Sigmoid colon (tissue), 7 donors: ENCODE results near the gene ZNF407. TPM values are rescaled to one million over a fixed set of nuclear protein-coding genes. Genes with fewer than 3 reads are reported as not detected.

Experiments
- DNase-seq: peaks from one replicate; pipeline ENCODE4 v3.0.0-alpha.2; 2019
- H3K27ac ChIP-seq, 4 donors: fragments of 200-600 bp; sonication (generic); one replicate each; pipeline ENCODE4 v1.5.1; 2016 to 2019; ENCODE audit warnings: mild to moderate bottlenecking in 1 of 4
- H3K27me3 ChIP-seq, 3 donors: fragments of 200-600 bp; sonication (generic); one replicate each; pipeline ENCODE4 v1.5.1; 2019; ENCODE audit warnings: mild to moderate bottlenecking in 1 of 3
- H3K36me3 ChIP-seq, 4 donors: fragments of 200-600 bp; sonication (generic); one replicate each; pipeline ENCODE4 v1.5.1; 2016 to 2019
- H3K4me1 ChIP-seq, 4 donors: fragments of 200-600 bp; sonication (generic); one replicate each; pipeline ENCODE4 v1.5.1; 2017 to 2019
- H3K4me3 ChIP-seq, 4 donors: fragments of 200-600 bp; sonication (generic); one replicate each; pipeline ENCODE4 v1.5.1; 2017 to 2019; ENCODE audit warnings: mild to moderate bottlenecking in 2 of 4, moderate library complexity in 1 of 4
- H3K9me3 ChIP-seq, 4 donors: fragments of 200-600 bp in 3 of 4; sonication (generic) in 3 of 4; one replicate each; pipeline versions ENCODE4 v1.5.1 to v1.6.1; 2013 to 2019
- CTCF ChIP-seq, 4 experiments: fragments of 450-650 bp in 3 of 4; fragments of 200-600 bp in 1 of 4; IDR thresholded peaks; one replicate each; pipeline ENCODE4 v1.5.1; 2016 to 2019; ENCODE audit warnings: antibody characterized with exemption in 4 of 4, mild to moderate bottlenecking in 3 of 4, moderate library complexity in 2 of 4
- EP300 ChIP-seq, 4 donors: sonication (generic); formaldehyde crosslinking; IDR thresholded peaks; one replicate each; pipeline ENCODE4 v1.6.1; 2017; ENCODE audit warnings: antibody characterized with exemption in 4 of 4
- POLR2A ChIP-seq, 2 donors: fragments of 450-650 bp; IDR thresholded peaks; one replicate each; pipeline ENCODE4 v1.6.1; 2016; ENCODE audit warnings: antibody characterized with exemption in 2 of 2, mild to moderate bottlenecking in 2 of 2, moderate library complexity in 2 of 2
- POLR2AphosphoS5 ChIP-seq, 4 donors: sonication (generic); formaldehyde crosslinking; IDR thresholded peaks; one replicate each; pipeline ENCODE4 v1.6.1; 2017; ENCODE audit warnings: antibody characterized with exemption in 4 of 4
- WGBS, 2 donors: extraction: QIAGEN DNeasy Blood & Tissue Kit; methylation state at CpG; one replicate each; pipeline ENCODE4 v1.1.7; 2013; 5-methylcytosine and 5-hydroxymethylcytosine counted together
- intact Hi-C: fragments of 100-400 bp; cut with DNase I; formaldehyde crosslinking; loops from one replicate; pipeline ENCODE4 v1.15.1; 2023
- polyA plus RNA-seq, 3 donors: library from polyadenylated mRNA; stranded (reverse); fragments of 200-250 nt; gene quantifications; one replicate each; pipeline ENCODE4 v1.2.3, GENCODE V29; 2013
- total RNA-seq, 4 donors: library from RNA; depleted of rRNA; stranded (reverse); fragments of >200 nt; gene quantifications; one replicate each; pipeline ENCODE4 v1.1.0, GENCODE V29; 2016
- donor health status: healthy with polysubstance abuse.
- donor health status: Bipolar disorder and iron deficiency.
- donor health status: healthy.

Gene ZNF407
- total and polyA plus RNA-seq, 7 donors: 1.4 to 19.8 (median 16.3) TPM

DNA sequence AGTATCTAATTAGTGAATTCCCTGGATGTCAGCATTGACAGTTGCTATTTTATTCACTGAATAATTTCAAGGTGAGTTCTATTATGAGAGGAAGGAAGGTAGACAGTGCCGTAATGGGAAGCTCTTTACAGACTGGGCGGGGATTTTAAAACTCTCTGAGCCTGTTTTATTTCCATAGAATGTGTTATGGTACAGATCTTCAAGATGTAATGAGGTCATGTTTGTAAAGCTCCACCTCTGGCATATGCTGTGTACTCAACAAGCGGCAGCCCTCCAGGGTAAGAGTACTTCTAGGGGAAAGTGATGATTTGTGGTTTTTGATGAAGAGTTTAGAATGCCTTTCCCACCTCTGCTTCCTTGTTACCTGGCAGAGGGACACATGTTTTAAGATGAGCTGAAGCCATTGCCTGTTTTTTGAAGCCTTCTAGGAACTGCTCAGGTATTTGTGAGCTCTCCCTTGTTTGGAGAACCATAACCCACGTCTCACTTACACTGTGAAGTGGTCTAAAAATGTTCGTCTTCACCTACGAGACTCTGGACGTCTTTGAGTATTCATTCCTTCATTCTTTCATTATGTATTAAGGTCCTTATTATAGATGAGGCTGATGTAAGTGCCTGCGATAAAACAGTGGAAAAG lies 360.0 kb downstream of the ZNF407 start:
- H3K4me1 ChIP-seq: no peaks in the 10 kb centered on the region
- no peaks in the 10 kb centered on the region for H3K36me3 ChIP-seq
- no peak for DNase-seq
- no peak overlapping the region for H3K4me3 ChIP-seq
- intact Hi-C loops: no loop called here
- H3K27me3 ChIP-seq: no peaks in the 10 kb centered on the region
- H3K9me3 ChIP-seq: no peaks in the 10 kb centered on the region
- no peak overlapping the region for H3K27ac ChIP-seq
- TF ChIP-seq POLR2A (IDR thresholded peaks at IDR 0.05) (no peak), POLR2AphosphoS5 (IDR thresholded peaks at IDR 0.05) (no peak), EP300 (IDR thresholded peaks at IDR 0.05) (no peak), CTCF (IDR thresholded peaks at IDR 0.05) (no peak)
- 76 to 88% methylated on average over 8 of the region's 8 CpGs for WGBS, 2 donors

- Histone ChIP-seq H3K4me3 (no peak overlapping the region), H3K4me1 (no peaks in the 10 kb centered on the region), H3K9me3 (no peaks in the 10 kb centered on the region), H3K27ac (no peak overlapping the region), H3K27me3 (no peaks in the 10 kb centered on the region), H3K36me3 (no peaks in the 10 kb centered on the region)
- intact Hi-C loops: no loop called here
- no peak for DNase-seq
- WGBS, 2 donors: 93 to 97% methylated on average over 3 of the region's 3 CpGs
- TF ChIP-seq CTCF (IDR thresholded peaks at IDR 0.05): no peak
- no peak for TF ChIP-seq POLR2A (IDR thresholded peaks at IDR 0.05)
- TF ChIP-seq POLR2AphosphoS5 (IDR thresholded peaks at IDR 0.05): no peak
- TF ChIP-seq EP300 (IDR thresholded peaks at IDR 0.05): no peak
These were observed 361.5 kb downstream of the ZNF407 start for GRCh38 chr18:74959216-74959615.

DNA sequence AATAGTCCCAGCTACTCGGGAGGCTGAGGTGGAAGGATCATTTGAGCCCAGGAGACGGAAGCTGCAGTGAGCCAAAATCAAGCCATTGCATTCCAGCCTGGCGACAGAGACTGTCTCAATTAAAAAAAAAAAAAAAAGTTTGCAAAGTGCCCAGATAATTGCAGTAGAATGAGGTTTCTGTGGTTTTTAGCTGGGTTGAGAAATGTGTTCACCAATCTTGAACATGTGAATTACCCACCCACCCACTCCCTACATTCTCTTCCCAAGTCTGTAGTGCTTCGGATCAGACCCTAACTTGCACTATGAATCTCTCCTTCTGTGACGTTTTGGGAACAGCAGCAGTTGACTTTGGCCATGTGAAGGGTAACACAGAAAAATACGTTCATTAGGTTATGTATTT lies 363.9 kb downstream of the ZNF407 start:
- H3K9me3 ChIP-seq: no peaks in the 10 kb centered on the region
- DNase-seq: no peak
- TF ChIP-seq POLR2A (IDR thresholded peaks at IDR 0.05): no peak
- no peak for TF ChIP-seq EP300 (IDR thresholded peaks at IDR 0.05)
- no peak for TF ChIP-seq CTCF (IDR thresholded peaks at IDR 0.05)
- no peak for TF ChIP-seq POLR2AphosphoS5 (IDR thresholded peaks at IDR 0.05)
- no peak overlapping the region for H3K4me3 ChIP-seq
- H3K36me3 ChIP-seq: no peaks in the 10 kb centered on the region
- intact Hi-C loops: no loop called here
- no peaks in the 10 kb centered on the region for H3K27me3 ChIP-seq
- no peak overlapping the region for H3K27ac ChIP-seq
- no peaks in the 10 kb centered on the region for H3K4me1 ChIP-seq
- 93 to 94% methylated on average over 6 of the region's 6 CpGs for WGBS, 2 donors

DNA sequence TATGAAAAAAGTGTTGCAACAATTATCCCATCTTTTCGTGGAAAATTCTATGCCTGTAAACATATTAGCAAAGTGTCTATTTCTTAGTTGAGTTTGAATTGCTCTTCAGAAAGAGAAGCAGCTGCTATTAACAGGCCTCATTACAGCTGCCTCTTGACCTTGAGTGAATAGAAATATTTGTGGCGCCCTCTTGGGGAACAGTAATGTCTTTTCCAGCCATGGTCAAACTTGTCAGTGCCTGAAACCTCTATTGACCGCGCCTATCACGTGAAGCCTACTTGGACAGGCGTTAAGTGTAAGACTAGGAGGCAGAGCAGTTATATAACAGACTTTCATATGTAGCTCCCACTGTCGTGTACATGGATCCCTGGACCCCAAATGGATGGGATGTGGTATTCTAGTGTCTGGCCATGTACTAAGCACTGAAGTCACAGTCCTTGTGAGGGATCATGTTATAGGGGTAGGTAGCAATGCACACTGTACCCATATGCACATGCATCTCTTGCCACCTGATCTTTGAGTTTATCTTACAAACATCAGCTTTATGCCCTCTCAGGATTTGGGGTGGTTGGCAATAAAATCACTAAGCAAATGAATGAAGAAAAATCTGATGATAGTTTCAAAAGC lies 366.3 kb downstream of the ZNF407 start:
- no peak overlapping the region for H3K27ac ChIP-seq
- TF ChIP-seq POLR2A (IDR thresholded peaks at IDR 0.05) (no peak), POLR2AphosphoS5 (IDR thresholded peaks at IDR 0.05) (no peak), EP300 (IDR thresholded peaks at IDR 0.05) (no peak), CTCF (IDR thresholded peaks at IDR 0.05) (no peak)
- H3K4me3 ChIP-seq: no peak overlapping the region
- DNase-seq: no peak
- intact Hi-C loops: no loop called here
- WGBS, 2 donors: 41 to 65% methylated on average over 7 of the region's 7 CpGs
- no peaks in the 10 kb centered on the region for H3K36me3 ChIP-seq
- no peaks in the 10 kb centered on the region for H3K4me1 ChIP-seq
- H3K9me3 ChIP-seq: no peaks in the 10 kb centered on the region
- no peaks in the 10 kb centered on the region for H3K27me3 ChIP-seq
